Mesenchymal stem cell (in vitro differentiated cells and primary cell): ENCODE results near the gene ZSWIM4.

Experiments
- DNase-seq: peaks from one replicate; pipeline ENCODE4 v3.0.0-alpha.2; 2013
- H2AFZ ChIP-seq: one replicate; pipeline ENCODE4 v1.6.1; 2013; ENCODE audit warnings: low read depth, mild to moderate bottlenecking, control low read depth, inconsistent platforms, low read length, moderate library complexity
- H2AK5ac ChIP-seq: 2 replicates; pipeline ENCODE4 v1.6.1; 2013; ENCODE audit warnings: low read length, moderate library complexity, mild to moderate bottlenecking, inconsistent platforms; ENCODE audit not compliant: severe bottlenecking
- H2BK120ac ChIP-seq: one replicate; pipeline ENCODE4 v1.6.1; 2013; ENCODE audit warnings: low read depth, mild to moderate bottlenecking, inconsistent platforms, low read length, moderate library complexity
- H2BK12ac ChIP-seq, 2 experiments: one replicate each; pipeline ENCODE4 v1.6.1; 2013; ENCODE audit warnings: inconsistent platforms in 2 of 2, low read length in 2 of 2, mild to moderate bottlenecking in 2 of 2, moderate library complexity in 2 of 2, control low read depth in 1 of 2
- H2BK15ac ChIP-seq: one replicate; pipeline ENCODE4 v1.6.1; 2013; ENCODE audit warnings: mild to moderate bottlenecking, low read depth, inconsistent platforms; ENCODE audit not compliant: poor library complexity, severe bottlenecking
- H2BK5ac ChIP-seq: 2 replicates; pipeline ENCODE4 v1.6.1; 2013; ENCODE audit warnings: low read depth, mild to moderate bottlenecking, low read length, control low read depth, inconsistent platforms; ENCODE audit not compliant: poor library complexity, severe bottlenecking
- H3K14ac ChIP-seq, 2 experiments: one replicate each; pipeline ENCODE4 v1.6.1; 2013; ENCODE audit warnings: inconsistent platforms in 2 of 2, low read length in 2 of 2, control low read depth in 1 of 2, mild to moderate bottlenecking in 1 of 2, moderate library complexity in 1 of 2
- H3K18ac ChIP-seq, 2 experiments: one replicate each; pipeline ENCODE4 v1.6.1; 2013; ENCODE audit warnings: inconsistent platforms in 2 of 2, low read length in 2 of 2, control low read depth in 1 of 2, low read depth in 1 of 2, mild to moderate bottlenecking in 1 of 2
- H3K23ac ChIP-seq, 2 experiments: one replicate each; pipeline ENCODE4 v1.6.1; 2013; ENCODE audit warnings: inconsistent platforms in 2 of 2, low read length in 2 of 2, mild to moderate bottlenecking in 2 of 2, moderate library complexity in 2 of 2, control low read depth in 1 of 2
- H3K27ac ChIP-seq: 2 replicates; pipeline ENCODE4 v1.5.1; 2013; ENCODE audit warnings: mild to moderate bottlenecking, moderate library complexity, low read length, control low read depth, inconsistent platforms; ENCODE audit not compliant: poor library complexity, severe bottlenecking
- H3K27me3 ChIP-seq, 2 experiments: 2 replicates each; pipeline versions ENCODE4 v1.6.1 to v1.7.0; 2013; ENCODE audit warnings: low read length in 2 of 2, mild to moderate bottlenecking in 2 of 2, moderate library complexity in 2 of 2, control low read depth in 1 of 2, inconsistent platforms in 1 of 2; ENCODE audit not compliant: control insufficient read depth in 1 of 2, insufficient read depth in 1 of 2
- H3K36me3 ChIP-seq, 2 experiments: 2 replicates each; pipeline versions ENCODE4 v1.6.1 to v1.7.0; 2013; ENCODE audit warnings: low read length in 2 of 2, control low read depth in 1 of 2, inconsistent platforms in 1 of 2, low read depth in 1 of 2, mild to moderate bottlenecking in 1 of 2; ENCODE audit not compliant: insufficient read depth in 2 of 2, control insufficient read depth in 1 of 2
- H3K4ac ChIP-seq, 2 experiments: one replicate each; pipeline ENCODE4 v1.6.1; 2013; ENCODE audit warnings: inconsistent platforms in 2 of 2, low read length in 2 of 2, mild to moderate bottlenecking in 2 of 2, moderate library complexity in 2 of 2, control low read depth in 1 of 2, low read depth in 1 of 2
- H3K4me1 ChIP-seq: 2 replicates; pipeline ENCODE4 v1.6.1; 2013; ENCODE audit warnings: low read depth, low read length, control low read depth; ENCODE audit not compliant: control insufficient read depth, insufficient read depth
- H3K4me2 ChIP-seq: 2 replicates; pipeline ENCODE4 v1.6.1; 2013; ENCODE audit warnings: low read length, mild to moderate bottlenecking, inconsistent platforms; ENCODE audit not compliant: poor library complexity, severe bottlenecking
- H3K4me3 ChIP-seq, 2 experiments: 2 replicates each; pipeline versions ENCODE4 v1.5.1 to v1.7.0; 2013; ENCODE audit warnings: low read length in 2 of 2, mild to moderate bottlenecking in 2 of 2, control low read depth in 1 of 2, low read depth in 1 of 2; ENCODE audit not compliant: insufficient read depth in 1 of 2
- H3K79me1 ChIP-seq: replicated peaks from 2 replicates; pipeline ENCODE4 v1.6.1; 2013; ENCODE audit warnings: mild to moderate bottlenecking, control low read depth, low read length, inconsistent platforms; ENCODE audit not compliant: poor library complexity, severe bottlenecking
- H3K9ac ChIP-seq: 2 replicates; pipeline ENCODE4 v1.7.0; 2013; ENCODE audit warnings: mild to moderate bottlenecking, low read length, moderate library complexity
- H3K9me3 ChIP-seq: 2 replicates; pipeline ENCODE4 v1.7.0; 2013; ENCODE audit warnings: mild to moderate bottlenecking, low read length; ENCODE audit not compliant: control insufficient read depth
- H4K8ac ChIP-seq: one replicate; pipeline ENCODE4 v1.6.1; 2013; ENCODE audit warnings: inconsistent platforms, mild to moderate bottlenecking, low read length, moderate library complexity
- H4K91ac ChIP-seq: one replicate; pipeline ENCODE4 v1.6.1; 2013; ENCODE audit warnings: mild to moderate bottlenecking, low read length, inconsistent platforms
- WGBS: methylation state at CpG from one replicate; pipeline ENCODE4 v1.1.7; 2013; ENCODE audit warnings: mixed read lengths; 5-methylcytosine and 5-hydroxymethylcytosine counted together

ZSWIM4 gene

DNA sequence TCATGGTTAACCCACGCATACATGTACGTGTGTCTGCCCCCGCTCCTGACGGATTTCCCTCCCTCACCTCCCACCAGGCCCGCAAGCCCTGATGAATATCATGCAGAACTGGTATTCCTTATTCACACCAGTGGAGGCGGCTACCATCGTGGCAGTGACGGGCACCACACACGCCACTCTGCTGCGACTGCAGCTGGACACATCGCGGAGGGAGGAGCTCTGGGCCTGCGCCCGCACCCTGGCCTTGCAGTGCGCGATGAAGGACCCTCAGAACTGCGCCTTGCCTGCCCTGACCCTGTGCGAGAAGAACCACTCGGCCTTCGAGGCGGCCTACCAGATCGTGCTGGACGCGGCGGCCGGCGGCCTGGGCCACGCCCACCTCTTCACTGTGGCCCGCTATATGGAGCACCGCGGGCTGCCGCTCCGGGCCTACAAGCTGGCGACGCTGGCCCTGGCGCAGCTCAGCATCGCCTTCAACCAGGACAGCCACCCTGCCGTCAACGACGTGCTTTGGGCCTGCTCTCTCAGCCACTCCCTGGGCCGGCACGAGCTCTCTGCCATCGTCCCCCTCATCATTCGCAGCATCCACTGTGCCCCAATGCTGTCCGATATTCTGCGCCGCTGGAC, 35.0 kb downstream of the ZSWIM4 start:
- H3K36me3 ChIP-seq, result peaks cover 66 to 74% of the 10 kb centered on the region in 2 experiments
- H2BK12ac ChIP-seq, result peak overlapping the region; percentile 12 to 34
- H3K23ac ChIP-seq, result no peak overlapping the region
- no peak overlapping the region for H3K9ac ChIP-seq
- no peak overlapping the region for H3K4me2 ChIP-seq
- no peaks in the 10 kb centered on the region for H3K9me3 ChIP-seq
- H2BK120ac ChIP-seq, result no peak overlapping the region
- H2BK5ac ChIP-seq, result no peak overlapping the region
- H4K8ac ChIP-seq, result peak overlapping the region; percentile 45
- no peak overlapping the region for H3K4me3 ChIP-seq
- H4K91ac ChIP-seq, result no peak overlapping the region
- WGBS, result 97% methylated on average over 47 of the region's 47 CpGs
- H2AFZ ChIP-seq, result no peak overlapping the region
- H3K18ac ChIP-seq, result no peak overlapping the region
- no peak overlapping the region for H3K4ac ChIP-seq
- H3K14ac ChIP-seq, result no peak overlapping the region
- H2AK5ac ChIP-seq, result no peak overlapping the region
- H2BK15ac ChIP-seq, result no peak overlapping the region
- peak; percentile 81 for DNase-seq
- H3K27me3 ChIP-seq, result no peaks in the 10 kb centered on the region
- H3K27ac ChIP-seq, result no peak overlapping the region
- peaks cover 25% of the 10 kb centered on the region for H3K4me1 ChIP-seq
- peaks cover 6% of the 10 kb centered on the region for H3K79me1 ChIP-seq

DNA sequence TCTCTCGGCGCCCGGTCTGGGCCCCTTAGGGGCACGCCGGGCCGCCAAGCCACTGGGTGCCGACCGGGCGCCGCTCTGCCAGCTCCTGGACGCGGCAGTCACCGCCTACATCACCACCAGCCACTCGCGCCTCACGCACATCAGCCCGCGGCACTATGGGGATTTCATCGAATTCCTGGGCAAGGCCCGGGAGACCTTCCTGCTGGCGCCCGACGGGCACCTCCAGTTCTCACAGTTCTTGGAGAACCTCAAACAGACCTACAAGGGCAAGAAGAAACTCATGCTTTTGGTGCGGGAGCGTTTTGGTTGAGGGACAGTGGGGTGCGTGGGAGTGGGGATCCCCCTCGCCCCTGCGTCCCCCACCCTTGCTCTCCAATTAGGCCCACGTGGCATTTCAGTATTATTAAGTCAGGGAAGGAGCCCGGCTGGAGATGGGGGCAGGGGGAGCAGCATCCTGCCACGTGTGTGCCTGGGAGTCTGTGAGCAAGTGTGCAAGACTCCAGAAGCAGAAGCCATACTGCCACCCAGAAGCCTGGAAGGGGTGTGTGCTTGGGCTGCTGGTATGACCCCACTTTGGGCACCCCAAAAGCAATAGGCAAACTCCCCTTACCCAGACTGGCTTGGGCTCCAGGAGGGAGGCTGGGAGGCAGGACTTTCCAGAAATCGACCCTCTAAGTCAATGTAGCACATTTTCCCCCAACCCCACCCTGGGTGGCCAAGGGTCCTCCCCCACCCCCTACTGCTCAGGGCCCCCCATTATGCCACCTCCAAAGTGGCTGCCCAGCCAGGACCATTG, 35.7 kb downstream of the ZSWIM4 start:
- H3K4me1 ChIP-seq, result peaks cover 27% of the 10 kb centered on the region
- no peak overlapping the region for H3K4ac ChIP-seq
- peaks cover 64 to 72% of the 10 kb centered on the region in 2 experiments for H3K36me3 ChIP-seq
- no peak overlapping the region for H3K23ac ChIP-seq
- no peak overlapping the region for H2BK12ac ChIP-seq
- H2BK120ac ChIP-seq, result no peak overlapping the region
- H4K8ac ChIP-seq, result no peak overlapping the region
- H3K4me2 ChIP-seq, result no peak overlapping the region
- peak; percentile 89 for DNase-seq
- H4K91ac ChIP-seq, result no peak overlapping the region
- H2AFZ ChIP-seq, result no peak overlapping the region
- H3K18ac ChIP-seq, result no peak overlapping the region
- no peaks in the 10 kb centered on the region for H3K27me3 ChIP-seq
- H3K9ac ChIP-seq, result no peak overlapping the region
- no peak overlapping the region for H3K4me3 ChIP-seq
- peaks cover 4% of the 10 kb centered on the region for H3K79me1 ChIP-seq
- no peak overlapping the region for H2BK5ac ChIP-seq
- H2BK15ac ChIP-seq, result no peak overlapping the region
- 97% methylated on average over 32 of the region's 32 CpGs for WGBS
- H3K14ac ChIP-seq, result no peak overlapping the region
- H3K27ac ChIP-seq, result no peak overlapping the region
- no peak overlapping the region for H2AK5ac ChIP-seq
- no peaks in the 10 kb centered on the region for H3K9me3 ChIP-seq

DNA sequence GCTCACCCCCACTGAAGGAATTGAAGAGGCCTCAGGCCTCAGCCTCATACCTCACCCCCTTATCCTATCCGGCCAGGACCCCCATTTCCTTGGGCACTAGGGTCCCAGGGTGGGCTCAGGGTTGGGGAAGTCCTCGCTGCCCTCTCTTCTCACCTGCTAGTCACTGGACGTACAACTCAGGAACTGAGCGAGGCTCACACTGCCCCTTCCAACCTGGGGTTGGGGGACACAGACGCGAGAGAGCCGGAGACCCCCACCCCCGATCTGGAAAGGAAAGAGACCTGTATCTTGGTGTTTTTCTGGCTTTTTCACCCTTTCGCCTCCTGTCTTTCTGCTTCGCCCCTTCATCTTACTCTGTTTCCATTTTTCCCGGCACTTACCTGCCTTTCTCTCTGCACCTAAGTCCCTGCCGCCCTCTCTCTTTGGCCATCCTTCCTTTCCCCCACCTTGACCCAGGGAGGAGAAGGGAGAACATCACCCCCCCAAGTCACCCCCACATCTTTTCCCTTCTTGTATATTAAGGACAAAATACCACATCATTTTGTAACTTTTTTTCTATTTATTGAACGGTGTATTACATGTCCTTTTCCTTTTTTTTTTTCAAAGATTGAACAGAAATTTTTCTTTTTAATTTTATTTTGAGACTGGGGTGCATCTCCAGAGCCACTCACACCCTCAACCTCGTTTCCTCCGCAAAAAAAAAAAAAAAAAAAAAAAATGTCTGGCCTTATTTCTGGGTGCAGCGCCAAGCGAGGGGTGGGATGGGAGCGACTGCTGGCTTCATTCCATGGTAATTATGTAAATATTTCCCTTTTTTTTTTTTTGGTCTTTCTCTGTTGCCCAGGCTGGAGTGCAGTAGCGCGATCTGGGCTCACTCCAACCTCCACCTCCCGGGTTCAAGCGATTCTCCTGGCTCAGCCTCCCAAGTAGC, 36.6 kb downstream of the ZSWIM4 start:
- Histone ChIP-seq H3K79me1 (peaks cover 4% of the 10 kb centered on the region), H3K4ac (no peak overlapping the region), H3K4me1 (peaks cover 36% of the 10 kb centered on the region), H2BK120ac (no peak overlapping the region), H2BK15ac (no peak overlapping the region), H3K36me3 (peaks cover 62 to 72% of the 10 kb centered on the region in 2 experiments), H2AFZ (no peak overlapping the region), H2AK5ac (no peak overlapping the region), H3K9ac (peak overlapping the region; percentile 18), H3K18ac (no peak overlapping the region), H3K4me2 (no peak overlapping the region), H3K27me3 (no peaks in the 10 kb centered on the region), H3K9me3 (no peaks in the 10 kb centered on the region), H2BK5ac (no peak overlapping the region), H3K27ac (no peak overlapping the region), H3K4me3 (no peak overlapping the region), H4K8ac (no peak overlapping the region), H4K91ac (no peak overlapping the region), H3K23ac (no peak overlapping the region), H2BK12ac (no peak overlapping the region), H3K14ac (no peak overlapping the region)
- 94% methylated on average over 16 of the region's 22 CpGs for WGBS
- DNase-seq, result peak; percentile 83
